ENCODE results near the gene SLC25A51.
"Not testable (repeated sequence)": the region's sequence is repeated elsewhere in the genome, so short reads cannot be mapped to it uniquely, and the experiment has no call there.

SLC25A51 gene

GRCh38 chr9:37902796-37903646 is 906 bp downstream of the SLC25A51 start:
- DNase-seq, result no peak

GRCh38 chr9:37902131-37902530 is 1.8 kb downstream of the SLC25A51 start:
- no peak for DNase-seq

GRCh38 chr9:37899041-37899440 is 4.9 kb downstream of the SLC25A51 start:
- no peak for DNase-seq

- DNase-seq, result no peak
These were observed 6.3 kb downstream of the SLC25A51 start for GRCh38 chr9:37897665-37898064.

GRCh38 chr9:37892063-37892462 is 11.9 kb downstream of the SLC25A51 start:
- DNase-seq, result no peak

GRCh38 chr9:37891042-37891441 is 12.9 kb downstream of the SLC25A51 start:
- not testable (repeated sequence) for DNase-seq

GRCh38 chr9:37889536-37889935 is 14.4 kb downstream of the SLC25A51 start:
- DNase-seq, result no peak

GRCh38 chr9:37887977-37888583 is 15.8 kb downstream of the SLC25A51 start:
- DNase-seq, result not testable (repeated sequence)

GRCh38 chr9:37880916-37881479 is 22.9 kb downstream of the SLC25A51 start:
- DNase-seq, result no peak

GRCh38 chr9:37876376-37876775 is 27.6 kb downstream of the SLC25A51 start:
- no peak for DNase-seq

- DNase-seq, result no peak
These were observed 30.0 kb downstream of the SLC25A51 start for GRCh38 chr9:37873955-37874354.

GRCh38 chr9:37870799-37871176 is 33.1 kb downstream of the SLC25A51 start:
- no peak for DNase-seq

- DNase-seq, result no peak
These were observed 33.7 kb downstream of the SLC25A51 start for GRCh38 chr9:37870081-37870798.

- DNase-seq, result no peak
These were observed 41.4 kb downstream of the SLC25A51 start for GRCh38 chr9:37862530-37862929.

- DNase-seq, result no peak
These were observed 44.9 kb downstream of the SLC25A51 start for GRCh38 chr9:37859043-37859442.

- DNase-seq, result no peak
These were observed 47.4 kb downstream of the SLC25A51 start for GRCh38 chr9:37856551-37856950.

GRCh38 chr9:37852222-37852621 is 51.7 kb downstream of the SLC25A51 start:
- no peak for DNase-seq

- no peak for DNase-seq
These were observed 63.2 kb downstream of the SLC25A51 start for GRCh38 chr9:37840560-37841194.

- DNase-seq, result no peak
These were observed 64.1 kb downstream of the SLC25A51 start for GRCh38 chr9:37839496-37840461.
